ENCODE data around the gene ZNF324. TPM values are rescaled to one million over a fixed set of nuclear protein-coding genes. Genes with fewer than 3 reads are reported as not detected.
A peak's percentile ranks its signal among the peaks of the same experiment; 100 is the strongest.

The ZNF324 gene
- total and polyA plus RNA-seq, 8 donors, result 7.1 to 10.1 (median 8.6) TPM

DNA sequence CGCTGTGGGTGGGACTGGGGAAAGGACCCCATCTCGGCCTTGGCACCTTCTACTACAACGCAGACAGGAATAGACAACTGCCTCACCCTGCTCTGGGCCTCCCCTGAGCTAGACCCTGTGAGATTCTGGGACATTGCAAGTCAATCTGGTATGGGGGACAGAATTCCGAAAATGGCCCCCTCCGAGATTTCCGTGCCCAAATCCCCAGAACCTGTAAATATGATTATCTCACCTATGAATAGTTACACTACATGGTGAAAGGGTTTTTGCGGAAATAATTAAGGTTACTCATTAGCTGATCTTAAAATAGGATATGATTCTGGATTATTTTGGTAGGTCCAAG, 53.3 kb downstream of the ZNF324 start:
- Histone ChIP-seq H3K4me1 (peaks cover 9 to 40% of the 10 kb centered on the region in 2 donors), H3K27ac (peak overlapping the region; percentile 95 to 97), H3K4me3 (peak overlapping the region; percentile 77 to 78), H3K9me3 (no peaks in the 10 kb centered on the region), H3K36me3 (peaks cover 0 to 24% of the 10 kb centered on the region in 2 donors), H3K27me3 (no peaks in the 10 kb centered on the region)
- ATAC-seq (no peak), DNase-seq (no peak)
- intact Hi-C loops (cut with DNase I), result no loop called here
- no peak for TF ChIP-seq CTCF (IDR thresholded peaks at IDR 0.05)

DNA sequence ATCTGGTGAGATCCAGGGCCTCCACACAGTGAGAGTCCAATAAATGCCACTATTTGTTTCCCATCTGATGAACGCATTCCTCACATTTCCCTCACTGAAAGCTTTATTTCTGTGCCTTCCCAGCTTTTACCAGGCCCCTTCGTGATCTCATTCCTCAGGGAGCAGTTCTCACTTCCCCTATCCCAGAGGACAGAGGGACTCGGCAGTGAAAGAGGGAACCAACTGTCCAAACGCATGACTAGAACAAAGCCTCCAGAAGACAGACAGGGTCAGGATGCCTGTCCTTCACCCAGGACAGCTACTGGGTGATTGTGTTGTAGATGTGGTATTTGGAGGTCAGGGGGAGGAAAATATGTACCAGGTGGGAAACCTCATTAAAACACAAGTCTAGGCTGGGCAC, 54.8 kb downstream of the ZNF324 start:
- peaks cover 0 to 9% of the 10 kb centered on the region in 2 donors for H3K36me3 ChIP-seq
- ATAC-seq (no peak), DNase-seq (no peak)
- no peak overlapping the region for H3K4me3 ChIP-seq
- intact Hi-C loops (cut with DNase I), result no loop called here
- H3K4me1 ChIP-seq, result peaks cover 9 to 30% of the 10 kb centered on the region in 2 donors
- TF ChIP-seq CTCF (IDR thresholded peaks at IDR 0.05), result no peak
- H3K9me3 ChIP-seq, result no peaks in the 10 kb centered on the region
- peak overlapping the region in 1 of 2 donors; percentile 39 for H3K27ac ChIP-seq
- no peaks in the 10 kb centered on the region for H3K27me3 ChIP-seq

GRCh38 chr19:58522709-58523108, 55.8 kb downstream of the ZNF324 start:
- no peaks in the 10 kb centered on the region for H3K36me3 ChIP-seq
- no peaks in the 10 kb centered on the region for H3K9me3 ChIP-seq
- TF ChIP-seq CTCF (IDR thresholded peaks at IDR 0.05), result no peak
- H3K27me3 ChIP-seq, result no peaks in the 10 kb centered on the region
- no peak for ATAC-seq
- no peak overlapping the region for H3K27ac ChIP-seq
- intact Hi-C loops (cut with DNase I), result no loop called here
- H3K4me1 ChIP-seq, result peaks cover 9 to 20% of the 10 kb centered on the region in 2 donors
- H3K4me3 ChIP-seq, result no peak overlapping the region
- DNase-seq, result no peak

Other genes with a start within 250 kb of the ZNF324 start
- gene ZNF544, start 238.2 kb upstream of the ZNF324 start, total RNA-seq, result 10 to 100 TPM; 23.8 to 25.4 TPM
- gene ZNF544, start 238.2 kb upstream of the ZNF324 start, polyA plus RNA-seq (ENCODE audit: insufficient read length in 6 of 6), result 10 to 100 TPM; 32.8 to 45.7 (median 38.5) TPM
- gene ZNF8, start 188.1 kb upstream of the ZNF324 start, total RNA-seq, result 1 to 10 TPM; 5.5 TPM
- gene ZNF8, start 188.1 kb upstream of the ZNF324 start, polyA plus RNA-seq (ENCODE audit: insufficient read length in 6 of 6), result 10 to 100 TPM in 3 of 6 donors, 1 to 10 TPM in 3; 9.4 to 10.6 (median 10.1) TPM
- gene ERVK3-1, start 161.7 kb upstream of the ZNF324 start, total RNA-seq, result 10 to 100 TPM; 25.4 to 31.9 TPM
- 10 to 100 TPM; 46.8 to 52.5 (median 49.4) TPM for gene ERVK3-1, start 161.7 kb upstream of the ZNF324 start, polyA plus RNA-seq (ENCODE audit: insufficient read length in 6 of 6)
- gene ZSCAN22, start 140.1 kb upstream of the ZNF324 start, total RNA-seq, result 1 to 10 TPM; 3.4 to 3.9 TPM
- gene ZSCAN22, start 140.1 kb upstream of the ZNF324 start, polyA plus RNA-seq (ENCODE audit: insufficient read length in 6 of 6), result 1 to 10 TPM; 3.8 to 5.0 (median 4.2) TPM
- gene A1BG, start 113.6 kb upstream of the ZNF324 start, total RNA-seq, result 10 to 100 TPM in 1 of 2 donors, 1 to 10 TPM in 1; 9.8 to 10.2 TPM
- 1 to 10 TPM in 4 of 6 donors, under 1 TPM in 2; 0.81 to 1.9 (median 1.5) TPM for gene A1BG, start 113.6 kb upstream of the ZNF324 start, polyA plus RNA-seq (ENCODE audit: insufficient read length in 6 of 6)
- 1 to 10 TPM in 1 of 2 donors, under 1 TPM in 1; 0.76 to 1.2 TPM for gene ZNF497, start 104.3 kb upstream of the ZNF324 start, total RNA-seq
- 1 to 10 TPM; 3.0 to 4.4 (median 3.2) TPM for gene ZNF497, start 104.3 kb upstream of the ZNF324 start, polyA plus RNA-seq (ENCODE audit: insufficient read length in 6 of 6)
- gene ZNF837, start 86.0 kb upstream of the ZNF324 start, total RNA-seq, result 1 to 10 TPM; 1.7 to 2.1 TPM
- 1 to 10 TPM; 1.9 to 3.7 (median 2.9) TPM for gene ZNF837, start 86.0 kb upstream of the ZNF324 start, polyA plus RNA-seq (ENCODE audit: insufficient read length in 6 of 6)
- gene RPS5, start 79.8 kb upstream of the ZNF324 start, total RNA-seq, result 1,000 to 10,000 TPM in 1 of 2 donors, 100 to 1,000 TPM in 1; 842 to 1,045 TPM
- 1,000 to 10,000 TPM; 1,242 to 1,479 (median 1,313) TPM for gene RPS5, start 79.8 kb upstream of the ZNF324 start, polyA plus RNA-seq (ENCODE audit: insufficient read length in 6 of 6)
- gene RNF225, start 71.4 kb upstream of the ZNF324 start, total RNA-seq, result 1 to 10 TPM; 1.9 to 3.2 TPM
- gene RNF225, start 71.4 kb upstream of the ZNF324 start, polyA plus RNA-seq (ENCODE audit: insufficient read length in 6 of 6), result not detected
- 10 to 100 TPM in 1 of 2 donors, 1 to 10 TPM in 1; 7.4 to 12.7 TPM for gene ZNF584, start 58.4 kb upstream of the ZNF324 start, total RNA-seq
- 10 to 100 TPM in 3 of 6 donors, 1 to 10 TPM in 3; 9.0 to 11.3 (median 10.0) TPM for gene ZNF584, start 58.4 kb upstream of the ZNF324 start, polyA plus RNA-seq (ENCODE audit: insufficient read length in 6 of 6)
- gene ZNF132, start 26.9 kb upstream of the ZNF324 start, total RNA-seq, result 1 to 10 TPM; 6.2 to 7.1 TPM
- gene ZNF132, start 26.9 kb upstream of the ZNF324 start, polyA plus RNA-seq (ENCODE audit: insufficient read length in 6 of 6), result 10 to 100 TPM in 4 of 6 donors, 1 to 10 TPM in 2; 9.6 to 12.9 (median 10.2) TPM
- 1 to 10 TPM; 5.2 to 7.0 TPM for gene ZNF324B, start 15.5 kb upstream of the ZNF324 start, total RNA-seq
- gene ZNF324B, start 15.5 kb upstream of the ZNF324 start, polyA plus RNA-seq (ENCODE audit: insufficient read length in 6 of 6), result 1 to 10 TPM; 5.4 to 7.8 (median 6.7) TPM
- 1 to 10 TPM; 6.2 to 6.6 TPM for gene ZNF446, start 9.3 kb downstream of the ZNF324 start, total RNA-seq
- 10 to 100 TPM; 12.9 to 16.9 (median 15.0) TPM for gene ZNF446, start 9.3 kb downstream of the ZNF324 start, polyA plus RNA-seq (ENCODE audit: insufficient read length in 6 of 6)
- 10 to 100 TPM in 1 of 2 donors, 1 to 10 TPM in 1; 6.2 to 11.8 TPM for gene SLC27A5, start 44.9 kb downstream of the ZNF324 start, total RNA-seq
- gene SLC27A5, start 44.9 kb downstream of the ZNF324 start, polyA plus RNA-seq (ENCODE audit: insufficient read length in 6 of 6), result 1 to 10 TPM; 7.1 to 9.6 (median 8.1) TPM
- gene ZBTB45, start 52.7 kb downstream of the ZNF324 start, total RNA-seq, result 10 to 100 TPM; 12.7 to 17.7 TPM
- 10 to 100 TPM in 4 of 6 donors, 1 to 10 TPM in 2; 7.8 to 13.6 (median 11.3) TPM for gene ZBTB45, start 52.7 kb downstream of the ZNF324 start, polyA plus RNA-seq (ENCODE audit: insufficient read length in 6 of 6)
- gene TRIM28, start 77.0 kb downstream of the ZNF324 start, total RNA-seq, result 100 to 1,000 TPM; 231 to 261 TPM
- gene TRIM28, start 77.0 kb downstream of the ZNF324 start, polyA plus RNA-seq (ENCODE audit: insufficient read length in 6 of 6), result 100 to 1,000 TPM; 542 to 689 (median 622) TPM
- 100 to 1,000 TPM; 107 to 120 TPM for gene CHMP2A, start 88.0 kb downstream of the ZNF324 start, total RNA-seq
- gene CHMP2A, start 88.0 kb downstream of the ZNF324 start, polyA plus RNA-seq (ENCODE audit: insufficient read length in 6 of 6), result 100 to 1,000 TPM in 1 of 6 donors, 10 to 100 TPM in 5; 84.1 to 106 (median 93.2) TPM
- 10 to 100 TPM; 54.9 to 83.4 TPM for gene UBE2M, start 91.5 kb downstream of the ZNF324 start, total RNA-seq
- 10 to 100 TPM; 68.8 to 85.9 (median 74.0) TPM for gene UBE2M, start 91.5 kb downstream of the ZNF324 start, polyA plus RNA-seq (ENCODE audit: insufficient read length in 6 of 6)
- gene MZF1, start 106.3 kb downstream of the ZNF324 start, total RNA-seq, result 10 to 100 TPM; 29.6 to 33.7 TPM
- gene MZF1, start 106.3 kb downstream of the ZNF324 start, polyA plus RNA-seq (ENCODE audit: insufficient read length in 6 of 6), result 10 to 100 TPM; 29.1 to 58.0 (median 40.3) TPM

All from left lung (tissue), 10 donors.